Neural progenitor cell (in vitro differentiated cells): Measurements from ENCODE around the gene ILDR2. TPM values are rescaled to one million over a fixed set of nuclear protein-coding genes. Genes with fewer than 3 reads are reported as not detected.
A peak's percentile ranks its signal among the peaks of the same experiment; 100 is the strongest.

Experiments
- DNase-seq: peaks from one replicate; pipeline ENCODE4 v3.0.0-alpha.2; 2016; ENCODE audit warnings: low spot score
- H2AFZ ChIP-seq: fragments of 200-600 bp; sonication (generic); replicated peaks from 2 replicates; pipeline ENCODE4 v1.6.1; 2016; ENCODE audit warnings: antibody characterized with exemption
- H3F3A ChIP-seq: fragments of 200-600 bp; sonication (generic); 2 replicates; pipeline ENCODE4 v1.6.1; 2016; ENCODE audit warnings: antibody characterized with exemption, low read depth
- H3K27ac ChIP-seq: fragments of 200-600 bp; sonication (generic); 2 replicates; pipeline ENCODE4 v1.5.1; 2016; ENCODE audit warnings: mild to moderate bottlenecking
- H3K27me3 ChIP-seq: fragments of 200-600 bp; sonication (generic); 2 replicates; pipeline ENCODE4 v1.6.1; 2016; ENCODE audit warnings: mild to moderate bottlenecking, moderate library complexity
- H3K36me3 ChIP-seq: fragments of 200-600 bp; sonication (generic); 2 replicates; pipeline ENCODE4 v1.5.1; 2016
- H3K4me1 ChIP-seq: fragments of 200-600 bp; sonication (generic); 2 replicates; pipeline ENCODE4 v1.6.1; 2016; ENCODE audit warnings: mixed run types
- H3K4me2 ChIP-seq: fragments of 200-600 bp; sonication (generic); 2 replicates; pipeline ENCODE4 v1.6.1; 2016
- H3K4me3 ChIP-seq: fragments of 200-600 bp; sonication (generic); 2 replicates; pipeline ENCODE4 v1.5.1; 2016
- H3K79me2 ChIP-seq: fragments of 200-600 bp; sonication (generic); 2 replicates; pipeline ENCODE4 v1.6.1; 2016; ENCODE audit warnings: low read depth
- H3K9ac ChIP-seq: fragments of 200-600 bp; sonication (generic); 2 replicates; pipeline ENCODE4 v1.6.1; 2016
- H3K9me3 ChIP-seq: fragments of 200-600 bp; sonication (generic); 2 replicates; pipeline ENCODE4 v1.5.1; 2016; ENCODE audit warnings: low read depth
- H4K20me1 ChIP-seq: fragments of 200-600 bp; sonication (generic); 2 replicates; pipeline ENCODE4 v1.6.1; 2016; ENCODE audit warnings: low read depth
- H3K27ac Mint-ChIP-seq: 3 replicates; pipeline ENCODE4 v1.8.0; 2021; ENCODE audit warnings: mixed read lengths
- H3K27me3 Mint-ChIP-seq: 2 replicates; pipeline ENCODE4 v1.8.0; 2022; ENCODE audit warnings: low read depth, mild to moderate bottlenecking, inconsistent platforms, moderate library complexity, mixed read lengths; ENCODE audit not compliant: insufficient read depth
- H3K36me3 Mint-ChIP-seq: 3 replicates; pipeline ENCODE4 v1.8.0; 2021; ENCODE audit warnings: mixed read lengths
- H3K4me1 Mint-ChIP-seq: 3 replicates; pipeline ENCODE4 v1.8.0; 2021; ENCODE audit warnings: mixed read lengths
- H3K4me3 Mint-ChIP-seq: 3 replicates; pipeline ENCODE4 v1.8.0; 2021; ENCODE audit warnings: mild to moderate bottlenecking, moderate library complexity, mixed read lengths
- H3K9me3 Mint-ChIP-seq: 3 replicates; pipeline ENCODE4 v1.8.0; 2020; ENCODE audit warnings: mixed read lengths
- EZH2 ChIP-seq: fragments of 200-600 bp; sonication (generic); IDR thresholded peaks from 2 replicates; pipeline ENCODE4 v1.6.1; 2017; ENCODE audit warnings: antibody characterized with exemption, mild to moderate bottlenecking, moderate library complexity
- EZH2phosphoT487 ChIP-seq: fragments of 200-600 bp; sonication (generic); IDR thresholded peaks from 2 replicates; pipeline ENCODE4 v1.6.1; 2017; ENCODE audit warnings: antibody characterized with exemption
- small RNA-seq: library from RNA; depleted of rRNA; stranded (forward); fragments of <200 nt; gene quantifications from one replicate; pipeline ENCODE3, GENCODE V24; 2015
- total RNA-seq: library from RNA; depleted of rRNA; stranded (reverse); fragments of >200 nt; gene quantifications from 2 replicates; pipeline ENCODE4 v1.2.3, GENCODE V29; 2015; ENCODE audit warnings: low replicate concordance
- TF ChIP-seq, protein P1 (sequence below): fragments of 200-600 bp; sonication (generic); IDR thresholded peaks from 2 replicates; pipeline ENCODE4 v1.5.1; 2017; ENCODE audit warnings: antibody characterized with exemption, mild to moderate bottlenecking

Gene ILDR2
- total RNA-seq, 1 donor from 2014 or later: 42.1 TPM

GRCh38 chr1:166859597-166859996 is 115.7 kb downstream of the ILDR2 start:
- DNase-seq: no peak
- no peak overlapping the region for H3K4me3 ChIP-seq

DNA sequence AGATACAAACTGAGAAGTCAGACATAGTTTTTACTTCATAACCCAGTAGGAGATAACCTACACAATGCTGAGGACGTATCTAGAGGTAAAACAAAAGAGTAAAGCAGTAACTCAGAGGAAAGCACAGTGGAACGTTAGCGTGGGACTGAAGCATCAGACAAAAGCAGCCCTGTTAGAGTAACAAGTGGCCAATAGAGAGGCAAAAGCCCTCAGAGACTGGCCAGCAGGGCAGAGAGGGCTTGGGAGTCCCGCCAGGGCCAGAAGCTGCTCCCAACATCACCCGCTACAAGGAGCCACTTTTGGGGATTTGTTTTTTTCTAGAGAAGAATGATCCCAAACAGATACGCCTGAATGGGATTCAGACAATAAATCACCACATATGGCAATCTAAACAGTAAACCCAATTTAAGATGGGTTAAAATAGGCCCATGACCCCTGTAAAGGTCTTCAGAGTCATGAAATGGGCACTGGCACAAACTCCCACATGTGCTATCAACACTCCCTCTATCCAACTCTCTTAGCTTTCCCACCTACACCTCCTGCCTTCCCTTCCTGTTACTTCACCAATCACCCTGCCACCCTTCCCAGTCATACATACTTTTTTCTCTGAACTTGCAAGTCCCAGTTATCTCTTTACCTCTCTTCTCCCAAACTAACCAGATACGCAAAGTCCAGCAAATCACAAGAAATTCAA is 116.5 kb downstream of the ILDR2 start:
- no peak overlapping the region for H3K4me3 Mint-ChIP-seq
- Histone ChIP-seq H3K79me2 (peaks cover 35% of the 10 kb centered on the region), H4K20me1 (peaks cover 67% of the 10 kb centered on the region), H3K4me1 (peaks cover 23% of the 10 kb centered on the region), H3K27me3 (no peaks in the 10 kb centered on the region), H3K9me3 (no peaks in the 10 kb centered on the region), H3K9ac (no peak overlapping the region), H3K36me3 (peaks cover 34% of the 10 kb centered on the region), H2AFZ (no peak overlapping the region), H3F3A (peaks cover 52% of the 10 kb centered on the region), H3K27ac (peak overlapping the region; percentile 16), H3K4me2 (peak overlapping the region; percentile 16), H3K4me3 (no peak overlapping the region)
- peaks cover 44% of the 10 kb centered on the region for H3K36me3 Mint-ChIP-seq
- H3K27ac Mint-ChIP-seq: no peak overlapping the region
- no peaks in the 10 kb centered on the region for H3K9me3 Mint-ChIP-seq
- H3K4me1 Mint-ChIP-seq: peaks cover 6% of the 10 kb centered on the region
- peak; percentile 18 for DNase-seq
- peaks cover 2% of the 10 kb centered on the region for H3K27me3 Mint-ChIP-seq
- no peak for TF ChIP-seq EZH2
- TF ChIP-seq EZH2phosphoT487: no peak
- TF ChIP-seq, protein P1, sequence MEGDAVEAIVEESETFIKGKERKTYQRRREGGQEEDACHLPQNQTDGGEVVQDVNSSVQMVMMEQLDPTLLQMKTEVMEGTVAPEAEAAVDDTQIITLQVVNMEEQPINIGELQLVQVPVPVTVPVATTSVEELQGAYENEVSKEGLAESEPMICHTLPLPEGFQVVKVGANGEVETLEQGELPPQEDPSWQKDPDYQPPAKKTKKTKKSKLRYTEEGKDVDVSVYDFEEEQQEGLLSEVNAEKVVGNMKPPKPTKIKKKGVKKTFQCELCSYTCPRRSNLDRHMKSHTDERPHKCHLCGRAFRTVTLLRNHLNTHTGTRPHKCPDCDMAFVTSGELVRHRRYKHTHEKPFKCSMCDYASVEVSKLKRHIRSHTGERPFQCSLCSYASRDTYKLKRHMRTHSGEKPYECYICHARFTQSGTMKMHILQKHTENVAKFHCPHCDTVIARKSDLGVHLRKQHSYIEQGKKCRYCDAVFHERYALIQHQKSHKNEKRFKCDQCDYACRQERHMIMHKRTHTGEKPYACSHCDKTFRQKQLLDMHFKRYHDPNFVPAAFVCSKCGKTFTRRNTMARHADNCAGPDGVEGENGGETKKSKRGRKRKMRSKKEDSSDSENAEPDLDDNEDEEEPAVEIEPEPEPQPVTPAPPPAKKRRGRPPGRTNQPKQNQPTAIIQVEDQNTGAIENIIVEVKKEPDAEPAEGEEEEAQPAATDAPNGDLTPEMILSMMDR: no peak

More at GRCh38 chr1:166859597-166859996, 115.7 kb downstream of the ILDR2 start:
- H3K9me3 Mint-ChIP-seq: no peaks in the 10 kb centered on the region
- no peaks in the 10 kb centered on the region for H3K27me3 Mint-ChIP-seq
- Histone ChIP-seq H3K9me3 (no peaks in the 10 kb centered on the region), H3K4me2 (no peak overlapping the region), H4K20me1 (peaks cover 65% of the 10 kb centered on the region), H2AFZ (no peak overlapping the region), H3K9ac (no peak overlapping the region), H3K36me3 (peaks cover 38% of the 10 kb centered on the region), H3K27ac (no peak overlapping the region), H3K4me1 (peaks cover 23% of the 10 kb centered on the region), H3K79me2 (peaks cover 43% of the 10 kb centered on the region), H3K27me3 (no peaks in the 10 kb centered on the region), H3F3A (peaks cover 45% of the 10 kb centered on the region)
- peaks cover 6% of the 10 kb centered on the region for H3K4me1 Mint-ChIP-seq
- TF ChIP-seq, protein P1: no peak
- no peak for TF ChIP-seq EZH2phosphoT487
- TF ChIP-seq EZH2: no peak
- no peak overlapping the region for H3K4me3 Mint-ChIP-seq
- no peak overlapping the region for H3K27ac Mint-ChIP-seq
- H3K36me3 Mint-ChIP-seq: peaks cover 40% of the 10 kb centered on the region

Small RNA genes within 50 kb of the gene (small RNA-seq; reads per million reads assigned to genes)
- gene RNA5SP65: 0.36 reads per million, percentile 38 among the genes with 10 or more reads in this experiment

Other genes starting within 250 kb of the ILDR2 start
- gene POGK, start 136.1 kb downstream of the ILDR2 start, total RNA-seq: 42.8 and 47.7 TPM in 2 replicates
- 38.3 and 54.4 TPM in 2 replicates for gene TADA1, start 99.3 kb downstream of the ILDR2 start, total RNA-seq
- 1.2 TPM in 1 of 2 replicates, not detected in the other for gene MAEL, start 13.7 kb upstream of the ILDR2 start, total RNA-seq
- gene GPA33, start 114.8 kb upstream of the ILDR2 start, total RNA-seq: 0.52 and 0.90 TPM in 2 replicates
- gene STYXL2, start 118.5 kb upstream of the ILDR2 start, total RNA-seq: 0.06 and 0.59 TPM in 2 replicates
- gene POU2F1, start 245.3 kb upstream of the ILDR2 start, total RNA-seq: 48.1 and 68.0 TPM in 2 replicates